ENCODE measurements around the gene SLC66A3.
"Not testable (repeated sequence)": the region's sequence is repeated elsewhere in the genome, so short reads cannot be mapped to it uniquely, and the experiment has no call there.

Gene SLC66A3

GRCh38 chr2:11163439-11164317 lies 8.4 kb downstream of the SLC66A3 start:
- no peak for DNase-seq (ENCODE audit: low spot score)

- not testable (repeated sequence) for DNase-seq (ENCODE audit: low spot score)
These were observed 9.8 kb downstream of the SLC66A3 start for GRCh38 chr2:11165046-11165445.

GRCh38 chr2:11166476-11166875 lies 11.2 kb downstream of the SLC66A3 start:
- DNase-seq (ENCODE audit: low spot score): no peak

- no peak for DNase-seq (ENCODE audit: low spot score)
These were observed 13.2 kb downstream of the SLC66A3 start for GRCh38 chr2:11168488-11168887.

GRCh38 chr2:11169333-11169732 lies 14.1 kb downstream of the SLC66A3 start:
- DNase-seq (ENCODE audit: low spot score): no peak

- no peak for DNase-seq (ENCODE audit: low spot score)
These were observed 19.0 kb downstream of the SLC66A3 start for GRCh38 chr2:11174222-11174621.

GRCh38 chr2:11175293-11175795 lies 20.1 kb downstream of the SLC66A3 start:
- DNase-seq (ENCODE audit: low spot score): no peak

- DNase-seq (ENCODE audit: low spot score): no peak
These were observed 22.8 kb downstream of the SLC66A3 start for GRCh38 chr2:11177871-11178690.

GRCh38 chr2:11179196-11179595 lies 23.9 kb downstream of the SLC66A3 start:
- no peak for DNase-seq (ENCODE audit: low spot score)

GRCh38 chr2:11179899-11180298 lies 24.6 kb downstream of the SLC66A3 start:
- no peak for DNase-seq (ENCODE audit: low spot score)

- DNase-seq (ENCODE audit: low spot score): no peak
These were observed 25.4 kb downstream of the SLC66A3 start for GRCh38 chr2:11180653-11181052.

- DNase-seq (ENCODE audit: low spot score): no peak
These were observed 27.7 kb downstream of the SLC66A3 start for GRCh38 chr2:11182951-11183350.

GRCh38 chr2:11186145-11186544 lies 30.9 kb downstream of the SLC66A3 start:
- no peak for DNase-seq (ENCODE audit: low spot score)

- no peak for DNase-seq (ENCODE audit: low spot score)
These were observed 31.9 kb downstream of the SLC66A3 start for GRCh38 chr2:11187083-11187619.

GRCh38 chr2:11187731-11188130 lies 32.5 kb downstream of the SLC66A3 start:
- DNase-seq (ENCODE audit: low spot score): no peak

- DNase-seq (ENCODE audit: low spot score): no peak
These were observed 41.0 kb downstream of the SLC66A3 start for GRCh38 chr2:11196246-11196645.

GRCh38 chr2:11200651-11201050 lies 45.4 kb downstream of the SLC66A3 start:
- DNase-seq (ENCODE audit: low spot score): no peak

- no peak for DNase-seq (ENCODE audit: low spot score)
These were observed 46.7 kb downstream of the SLC66A3 start for GRCh38 chr2:11201969-11202368.

GRCh38 chr2:11203480-11203879 lies 48.2 kb downstream of the SLC66A3 start:
- no peak for DNase-seq (ENCODE audit: low spot score)

GRCh38 chr2:11208083-11208482 lies 52.8 kb downstream of the SLC66A3 start:
- DNase-seq (ENCODE audit: low spot score): no peak

GRCh38 chr2:11212645-11213044 lies 57.4 kb downstream of the SLC66A3 start:
- no peak for DNase-seq (ENCODE audit: low spot score)

- DNase-seq (ENCODE audit: low spot score): no peak
These were observed 57.9 kb downstream of the SLC66A3 start for GRCh38 chr2:11213090-11213638.

Data from D341Med (cell line).